ENCODE data around the gene SLC25A3.
"Not testable (repeated sequence)": the region's sequence is repeated elsewhere in the genome, so short reads cannot be mapped to it uniquely, and the experiment has no call there.

SLC25A3 gene

DNA sequence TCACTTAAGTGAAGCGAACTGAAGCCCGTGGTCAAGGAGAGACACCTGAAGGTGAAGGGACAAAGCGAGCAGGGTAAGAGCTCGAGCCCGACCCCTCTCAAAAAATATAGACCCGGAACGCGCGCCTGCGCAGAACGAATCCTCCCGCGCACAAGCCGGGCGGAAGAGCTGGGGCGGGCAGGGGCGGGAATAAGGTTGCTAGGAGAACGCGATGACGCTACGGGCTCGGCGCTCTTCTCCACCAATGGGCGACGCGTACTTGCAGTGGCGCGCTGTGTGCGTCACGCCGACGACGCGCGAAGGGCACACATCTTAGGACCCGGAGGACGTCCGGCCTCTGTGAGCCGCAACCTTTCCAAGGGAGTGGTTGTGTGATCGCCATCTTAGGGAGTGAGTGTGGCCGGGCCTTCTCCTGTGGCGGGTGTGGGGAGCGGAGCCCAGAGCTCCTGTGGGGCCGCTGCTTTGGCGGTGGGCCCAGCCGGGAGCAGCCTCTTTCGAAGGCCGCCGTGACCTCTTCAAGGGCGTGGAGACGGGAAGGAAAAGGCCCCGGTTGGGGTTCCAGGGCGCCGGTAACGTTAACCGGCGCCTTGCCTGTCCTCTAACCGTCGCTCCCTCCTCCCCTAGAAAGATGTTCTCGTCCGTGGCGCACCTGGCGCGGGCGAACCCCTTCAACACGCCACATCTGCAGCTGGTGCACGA, at the start of gene SLC25A3:
Gene SLC25A3 (plus strand): TSS at position 336 of the 699 bp plus-strand sequence. CDS start 293 bp downstream, at position 629.
- DNase-seq (ENCODE audit: low read depth): peak; percentile 86

DNA sequence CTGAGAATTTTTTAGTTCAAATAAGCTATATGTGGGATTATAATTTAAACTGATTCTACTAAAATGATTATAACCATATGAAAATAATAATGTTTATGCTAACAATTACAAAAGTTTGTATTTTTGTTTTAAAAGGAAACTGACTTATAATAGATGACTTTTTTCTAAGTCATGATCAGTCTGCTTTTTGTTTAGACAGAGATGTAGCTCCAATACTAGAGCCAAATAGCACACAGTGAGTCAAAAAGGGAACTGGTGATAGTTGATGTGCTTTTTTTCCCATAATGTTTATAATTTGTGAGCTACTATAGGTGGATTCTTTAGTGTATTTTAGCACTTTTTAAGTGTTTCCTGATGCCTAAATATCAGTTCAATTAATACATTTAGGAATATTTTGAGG, 49.8 kb upstream of the SLC25A3 start:
- no peak for DNase-seq (ENCODE audit: low read depth)

DNA sequence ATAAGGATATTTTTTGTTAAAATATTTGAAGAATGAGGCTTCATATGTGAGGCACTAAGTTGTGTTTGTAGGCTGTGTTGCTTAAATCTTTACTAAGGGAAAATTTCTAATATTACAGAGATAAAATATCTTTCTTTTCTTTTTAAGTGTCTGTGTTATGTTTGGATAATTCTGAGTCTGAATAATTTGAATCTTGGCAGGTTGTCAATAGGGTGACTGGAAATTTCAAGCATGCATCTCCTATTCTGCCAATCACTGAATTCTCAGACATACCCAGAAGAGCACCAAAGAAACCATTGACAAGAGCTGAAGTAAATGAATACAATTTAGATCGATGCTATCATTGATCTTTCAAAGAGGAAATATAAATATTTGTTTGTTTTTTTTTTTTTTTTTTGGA, 48.7 kb upstream of the SLC25A3 start:
- no peak for DNase-seq (ENCODE audit: low read depth)

DNA sequence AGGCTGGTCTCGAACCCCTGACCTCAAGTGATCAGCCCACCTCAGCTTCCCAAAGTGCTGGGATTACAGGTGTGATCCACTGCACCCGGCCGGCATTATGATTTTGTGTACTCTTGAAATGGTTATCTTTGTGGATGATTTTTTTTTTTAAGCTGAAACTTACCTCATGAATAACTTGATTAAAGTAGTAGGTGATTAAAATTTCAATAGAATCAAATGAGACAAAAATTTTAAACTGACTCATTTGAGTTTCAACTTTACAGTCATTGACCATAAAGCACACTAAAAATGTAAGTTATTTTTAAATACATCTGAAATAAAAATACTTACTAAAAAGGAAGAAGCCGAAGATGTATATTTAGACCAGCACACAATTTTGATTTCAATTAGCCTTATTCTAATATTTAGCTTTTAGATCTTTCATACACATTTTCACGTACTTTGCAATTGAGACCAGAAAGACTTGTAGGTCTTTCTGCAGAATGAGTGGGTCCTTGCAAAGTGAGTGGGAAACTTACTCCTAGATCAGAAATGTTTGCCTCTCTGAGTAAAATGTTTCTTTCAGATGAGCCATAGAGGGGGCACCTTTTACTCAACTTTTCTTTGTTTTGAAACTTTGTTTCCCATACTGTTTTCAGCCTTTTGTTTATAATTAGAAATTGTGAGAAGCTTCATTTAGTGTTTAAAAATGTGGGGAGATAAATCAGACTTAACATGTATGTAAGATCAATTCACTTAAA, 43.9 kb upstream of the SLC25A3 start:
- DNase-seq (ENCODE audit: low read depth): no peak

DNA sequence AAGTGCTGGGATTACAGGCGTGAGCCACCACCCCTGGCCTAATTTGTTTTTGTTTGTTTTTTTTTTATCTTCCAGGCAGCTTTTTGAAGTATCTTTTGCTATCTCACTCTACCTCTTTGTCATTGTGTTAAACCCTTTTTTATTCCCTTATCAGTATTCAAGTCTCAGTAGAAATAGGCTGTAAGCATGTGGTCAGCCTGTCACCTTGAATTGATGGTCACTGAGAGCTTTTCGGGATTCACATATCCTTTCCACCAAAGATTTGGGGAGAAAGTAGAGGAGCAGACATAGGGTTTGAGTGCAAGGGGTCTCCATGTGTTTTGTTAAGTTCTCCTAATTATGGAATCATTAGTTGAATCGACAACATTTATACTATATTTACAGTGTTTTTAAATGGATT, 41.7 kb upstream of the SLC25A3 start:
- DNase-seq (ENCODE audit: low read depth): no peak

DNA sequence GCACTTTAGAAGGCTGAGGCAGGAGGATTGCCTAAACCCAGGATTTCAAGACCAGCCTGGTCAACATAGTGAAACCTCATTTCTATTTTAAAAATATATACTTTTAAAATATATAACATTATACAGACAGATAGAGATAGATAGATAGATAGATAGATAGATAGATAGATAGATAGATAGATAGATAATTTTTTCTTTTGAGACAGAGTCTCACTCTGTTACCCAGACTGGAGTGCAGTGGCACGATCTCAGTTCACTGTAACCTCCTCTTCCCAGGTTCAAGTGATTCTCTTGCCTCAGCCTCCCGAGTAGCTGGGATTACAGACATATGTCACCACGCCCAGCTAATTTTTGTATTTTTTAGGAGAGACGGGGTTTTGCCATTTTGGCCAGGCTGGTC, 35.4 kb upstream of the SLC25A3 start:
- DNase-seq (ENCODE audit: low read depth): not testable (repeated sequence)

DNA sequence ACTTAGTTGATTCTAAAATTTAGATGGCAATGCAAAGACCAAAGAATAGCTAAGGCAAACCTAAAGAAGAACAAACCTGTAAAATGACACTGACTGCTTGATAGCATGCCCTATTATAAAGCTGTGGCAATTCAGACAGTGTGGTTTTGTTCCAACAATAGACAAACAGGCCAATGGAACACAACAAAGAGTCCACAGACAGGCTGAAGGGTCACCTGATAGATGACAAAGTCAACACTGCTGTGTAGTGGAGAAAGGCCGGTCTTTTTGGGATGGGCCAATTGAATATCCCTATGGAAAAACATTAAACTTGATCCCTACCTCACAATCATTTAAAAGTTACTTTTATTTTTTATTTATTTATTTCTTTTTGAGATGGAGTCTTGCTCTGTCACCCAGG, 33.8 kb upstream of the SLC25A3 start:
- DNase-seq (ENCODE audit: low read depth): no peak

DNA sequence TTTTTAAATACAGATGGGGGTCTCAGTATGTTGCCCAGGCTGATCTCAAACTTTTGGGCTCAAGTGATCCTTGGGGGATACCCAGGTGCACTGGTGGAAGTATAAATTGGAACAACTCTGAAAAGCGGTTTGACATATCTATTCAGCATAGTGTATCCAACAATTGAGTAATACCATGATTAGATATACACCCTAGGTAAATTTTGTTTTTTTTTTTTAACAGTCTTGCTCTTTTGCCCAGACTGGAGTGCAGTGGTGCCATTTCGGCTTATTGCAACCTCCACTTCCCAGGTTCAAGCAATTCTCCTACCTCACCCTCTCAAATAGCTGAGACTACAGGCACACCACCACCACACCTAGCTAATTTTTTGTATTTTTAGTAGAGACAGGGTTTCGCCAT, 31.6 kb upstream of the SLC25A3 start:
- no peak for DNase-seq (ENCODE audit: low read depth)

DNA sequence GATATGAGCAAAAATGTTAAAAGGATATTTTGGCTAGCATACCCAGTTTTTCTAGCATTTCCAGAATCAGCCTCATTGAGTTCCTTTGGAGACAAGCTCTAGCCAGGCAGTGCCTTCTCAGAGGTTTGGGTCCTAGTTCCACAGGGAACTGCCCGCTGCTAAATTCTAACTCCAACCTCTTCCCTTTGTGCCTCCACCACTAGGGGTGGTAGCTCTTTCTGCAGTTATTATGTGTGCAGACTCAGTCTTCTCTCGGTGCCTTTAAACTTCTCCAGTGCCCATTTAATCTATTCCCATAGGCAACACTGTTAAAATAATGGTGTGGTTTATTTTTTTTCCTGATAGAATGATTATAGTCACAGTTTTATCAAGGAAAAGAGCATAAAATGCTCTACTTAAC, 21.5 kb upstream of the SLC25A3 start:
- DNase-seq (ENCODE audit: low read depth): no peak

DNA sequence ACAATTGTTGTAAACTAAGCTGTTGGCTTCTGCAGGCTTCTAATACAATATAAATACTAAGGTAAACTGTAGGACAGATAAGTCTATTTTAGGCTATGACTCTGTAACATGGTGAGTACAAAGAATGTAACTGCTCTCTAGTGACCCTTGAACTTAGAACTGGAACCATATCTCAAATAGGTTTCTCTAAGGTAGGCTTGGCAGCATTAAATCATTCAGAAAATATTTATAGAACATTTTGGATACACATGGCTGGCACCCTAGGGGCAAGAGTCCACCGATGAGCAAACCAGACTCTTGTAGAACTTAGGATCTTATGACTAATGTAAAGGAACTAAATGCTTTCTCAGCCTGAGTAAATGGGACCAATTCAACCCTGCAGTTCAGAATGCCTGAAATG, 19.4 kb upstream of the SLC25A3 start:
- DNase-seq (ENCODE audit: low read depth): no peak

DNA sequence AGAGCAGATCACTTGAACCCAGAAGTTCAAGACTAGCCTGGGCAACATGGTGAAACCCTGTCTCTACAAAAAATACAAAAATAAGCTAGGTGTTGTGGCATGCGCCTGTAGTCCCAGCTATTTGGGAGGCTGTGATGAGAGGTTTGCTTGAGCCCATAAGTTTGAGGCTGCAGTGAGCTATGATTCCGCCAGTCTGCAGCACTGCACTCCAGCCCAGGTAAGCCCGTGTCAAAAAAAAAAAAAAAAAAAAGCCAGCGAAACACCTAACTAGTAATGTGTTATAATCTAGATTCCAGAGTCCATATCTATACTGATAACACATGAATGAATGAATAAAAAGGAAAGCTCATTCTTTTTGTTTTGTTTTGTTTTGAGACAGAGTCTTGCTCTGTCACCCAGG, 18.5 kb upstream of the SLC25A3 start:
- no peak for DNase-seq (ENCODE audit: low read depth)

DNA sequence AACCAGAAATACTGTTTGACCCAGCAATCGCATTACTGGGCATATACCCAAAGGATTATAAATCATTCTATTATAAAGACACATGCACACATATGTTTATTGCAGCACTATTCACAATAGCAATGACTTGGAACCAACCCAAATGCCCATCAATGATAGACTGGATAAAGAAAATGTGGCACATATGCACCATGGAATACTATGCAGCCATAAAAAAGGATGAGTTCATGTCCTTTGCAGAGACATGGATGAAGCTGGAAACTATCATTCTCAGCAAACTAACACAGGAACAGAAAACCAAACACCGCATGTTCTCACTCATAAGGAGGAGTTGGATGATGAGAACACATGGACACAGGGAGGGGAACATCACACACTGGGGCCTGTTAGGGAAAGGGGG, 16.7 kb upstream of the SLC25A3 start:
- DNase-seq (ENCODE audit: low read depth): not testable (repeated sequence)

DNA sequence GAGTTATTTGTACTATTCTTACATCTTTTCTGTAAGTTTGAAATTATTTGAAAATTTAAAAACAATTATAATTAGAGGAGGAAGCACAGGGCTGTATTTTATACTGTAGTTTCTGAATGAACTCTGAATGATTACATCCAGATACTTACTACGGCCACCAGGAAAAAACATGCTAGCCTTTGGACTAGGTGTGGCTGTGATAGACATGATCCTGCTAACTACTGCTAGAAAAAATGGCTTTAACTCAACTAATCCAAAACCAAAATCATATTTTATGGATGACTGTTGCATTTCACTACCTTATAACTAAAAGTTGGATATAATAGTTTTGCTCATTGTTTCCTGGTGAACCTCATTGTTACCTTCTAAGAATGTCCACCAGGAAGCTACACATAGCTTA, 15.1 kb upstream of the SLC25A3 start:
- no peak for DNase-seq (ENCODE audit: low read depth)

DNA sequence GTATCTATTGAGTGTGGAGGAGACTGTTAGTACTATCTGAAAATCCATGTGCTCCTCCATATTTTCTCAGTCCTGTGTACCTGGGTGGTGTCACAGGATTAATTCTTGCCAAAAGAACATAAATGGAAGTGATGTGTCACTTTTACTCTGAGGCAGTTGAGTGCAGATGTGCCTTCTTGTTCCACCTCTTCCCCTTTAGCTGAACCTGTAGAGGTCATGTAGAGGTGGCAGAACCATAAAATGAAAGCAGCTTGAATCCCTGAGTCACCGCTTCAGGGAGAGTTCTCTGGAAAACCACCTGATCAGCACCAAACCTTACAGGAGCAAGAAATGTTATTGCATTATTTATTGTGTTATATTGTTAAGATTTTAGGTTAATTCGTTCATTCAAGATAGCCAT, 14.7 kb upstream of the SLC25A3 start:
- DNase-seq (ENCODE audit: low read depth): no peak

DNA sequence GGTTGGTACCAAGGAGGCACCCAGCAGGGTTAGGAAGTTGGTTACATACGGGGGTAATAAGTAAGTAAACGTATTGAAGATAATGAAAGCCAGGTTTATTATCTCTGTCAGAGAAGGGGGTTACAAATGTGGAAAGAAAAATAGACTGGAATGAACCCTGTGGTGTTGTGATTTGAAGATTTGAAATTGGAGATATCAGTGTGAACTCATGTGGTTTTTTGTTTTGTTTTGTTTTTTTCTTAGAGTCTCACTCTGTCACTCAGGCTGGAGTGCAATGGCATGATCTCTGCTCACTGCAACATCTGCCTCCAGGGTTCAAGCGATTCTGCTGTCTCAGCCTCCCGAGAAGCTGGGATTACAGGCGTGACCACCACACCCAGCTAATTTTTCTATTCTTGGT, 14.1 kb upstream of the SLC25A3 start:
- no peak for DNase-seq (ENCODE audit: low read depth)

DNA sequence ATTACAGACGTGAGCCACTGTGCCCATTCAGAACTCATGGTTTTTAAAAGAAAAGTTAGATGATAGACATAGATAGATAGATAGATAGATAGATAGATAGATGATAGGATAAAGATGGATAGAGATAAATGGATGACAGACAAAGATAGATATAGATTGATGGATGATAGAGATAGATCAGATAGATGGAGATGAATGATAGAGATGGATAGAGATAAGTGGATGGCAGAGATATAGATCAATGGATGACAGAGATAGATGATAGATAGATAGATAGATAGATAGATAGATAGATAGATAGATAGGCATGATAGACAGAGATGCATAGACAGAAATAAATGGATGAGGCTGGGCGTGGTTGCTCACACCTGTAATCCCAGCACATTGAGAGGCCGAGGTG, 13.7 kb upstream of the SLC25A3 start:
- DNase-seq (ENCODE audit: low read depth): no peak

DNA sequence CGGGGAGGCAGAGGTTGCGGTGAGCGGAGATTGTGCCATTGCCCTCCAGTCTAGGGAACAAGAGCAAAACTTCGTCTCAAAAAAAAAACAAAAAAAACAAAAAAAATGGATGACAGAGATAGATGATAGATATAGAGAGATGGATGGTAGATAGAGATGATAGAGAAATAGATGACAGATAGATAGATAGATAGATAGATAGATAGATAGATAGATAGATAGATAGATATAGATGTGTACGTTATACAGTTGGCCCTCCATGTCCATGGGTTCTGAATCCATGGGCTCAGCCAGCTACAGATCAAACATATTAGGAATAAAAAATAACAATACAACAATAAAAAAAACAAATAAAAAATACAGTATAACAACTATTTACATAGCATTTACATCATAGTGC, 12.8 kb upstream of the SLC25A3 start:
- DNase-seq (ENCODE audit: low read depth): no peak

DNA sequence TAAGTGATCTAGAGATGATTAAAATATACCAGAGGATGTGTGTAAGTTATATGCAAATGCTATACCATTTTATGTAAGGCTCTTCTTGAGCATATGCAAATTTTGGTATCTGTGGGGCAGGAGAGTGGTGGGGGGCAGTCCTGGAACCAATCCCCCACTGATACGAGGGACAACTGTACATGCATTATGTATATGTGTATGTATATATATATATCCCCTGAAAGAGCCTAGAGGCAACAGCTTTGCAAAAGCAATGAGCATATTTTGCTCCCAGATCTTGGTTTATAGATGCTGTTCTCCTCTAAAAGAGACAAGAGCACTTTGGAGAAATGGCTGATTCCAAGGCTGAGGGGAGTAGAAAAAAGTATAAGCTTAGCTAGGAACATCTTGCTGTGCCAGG, 12.4 kb upstream of the SLC25A3 start:
- DNase-seq (ENCODE audit: low read depth): no peak

DNA sequence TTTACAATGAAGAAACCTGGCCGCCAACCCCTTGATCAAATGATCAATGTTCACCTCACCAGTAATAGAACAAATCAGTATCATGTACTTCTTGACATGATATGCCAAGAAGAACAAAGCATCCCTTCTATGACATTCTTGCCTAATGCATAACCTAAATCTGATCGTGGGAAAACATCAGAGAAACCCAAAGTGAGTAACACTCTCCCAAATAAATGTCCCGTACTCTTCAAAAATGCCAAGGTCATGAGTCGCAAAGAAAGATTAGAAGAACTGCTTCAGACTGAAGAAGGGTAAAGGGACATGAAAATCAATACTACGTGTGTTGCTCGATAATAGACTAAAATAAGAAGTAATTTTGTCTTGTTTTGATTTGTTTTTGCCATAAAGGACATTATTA, 11.4 kb upstream of the SLC25A3 start:
- DNase-seq (ENCODE audit: low read depth): peak; percentile 59

DNA sequence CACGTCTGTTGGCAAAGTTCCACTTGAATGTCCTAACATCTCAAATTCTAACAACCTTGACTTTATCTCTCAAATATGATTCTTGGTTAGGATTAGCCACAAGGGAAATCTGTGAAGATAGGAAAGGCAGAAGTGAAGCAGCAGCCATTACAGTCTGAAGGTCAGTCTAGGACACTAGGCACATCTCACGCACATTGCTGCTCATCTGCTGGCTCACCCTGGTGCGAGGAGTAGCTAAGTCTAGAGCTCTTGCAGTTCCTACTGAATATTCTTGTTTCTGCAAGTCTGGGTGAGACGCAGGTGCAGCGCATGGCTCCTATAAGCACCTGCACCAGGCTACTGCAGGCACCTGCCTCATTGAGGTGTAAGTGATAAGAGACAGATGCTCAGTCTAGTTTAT, 6.4 kb upstream of the SLC25A3 start:
- no peak for DNase-seq (ENCODE audit: low read depth)

DNA sequence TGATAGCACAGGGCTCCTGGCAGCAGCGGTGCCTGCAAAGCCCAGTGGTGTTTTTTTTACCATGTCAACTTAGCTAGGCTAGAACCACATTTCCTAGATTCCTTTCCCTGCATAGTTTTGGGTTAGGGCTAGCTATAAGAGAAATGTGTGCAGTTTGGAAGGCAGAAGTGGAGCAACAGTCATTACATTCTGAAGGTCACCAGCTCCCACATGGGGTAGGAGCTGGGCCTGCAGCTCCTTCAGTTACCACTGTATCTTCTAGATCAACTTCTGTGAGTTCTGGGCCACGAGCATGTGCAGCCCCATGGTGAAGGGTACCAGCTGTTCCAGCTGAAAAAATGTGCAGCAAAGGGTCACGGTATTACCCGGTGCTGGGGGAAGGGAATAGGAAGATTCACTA, 2.3 kb upstream of the SLC25A3 start:
- DNase-seq (ENCODE audit: low read depth): no peak

DNA sequence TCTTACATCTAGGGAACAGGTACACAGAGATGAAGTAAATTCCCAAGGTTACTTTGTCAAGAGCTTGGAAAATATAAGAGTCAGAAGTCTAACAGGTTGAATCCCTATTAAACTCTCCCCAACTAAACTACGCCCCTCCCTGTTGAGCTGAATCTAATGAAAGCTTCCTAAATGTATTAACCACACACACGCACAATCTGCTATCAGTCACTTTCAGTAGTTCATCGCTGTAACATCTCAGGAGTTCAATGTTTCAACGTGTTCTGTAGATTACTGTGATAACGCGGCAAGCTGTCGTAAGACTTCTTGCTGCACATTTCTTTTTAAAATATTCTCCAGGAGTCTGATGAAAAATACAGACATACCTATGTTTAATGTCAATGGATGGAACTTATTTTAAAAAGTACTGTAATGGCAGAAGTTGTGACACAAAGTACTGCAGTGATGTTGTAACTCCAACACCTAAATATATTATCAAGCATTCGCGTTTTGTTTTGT, 612 bp upstream of the SLC25A3 start:
- no peak for DNase-seq (ENCODE audit: low read depth)

DNA sequence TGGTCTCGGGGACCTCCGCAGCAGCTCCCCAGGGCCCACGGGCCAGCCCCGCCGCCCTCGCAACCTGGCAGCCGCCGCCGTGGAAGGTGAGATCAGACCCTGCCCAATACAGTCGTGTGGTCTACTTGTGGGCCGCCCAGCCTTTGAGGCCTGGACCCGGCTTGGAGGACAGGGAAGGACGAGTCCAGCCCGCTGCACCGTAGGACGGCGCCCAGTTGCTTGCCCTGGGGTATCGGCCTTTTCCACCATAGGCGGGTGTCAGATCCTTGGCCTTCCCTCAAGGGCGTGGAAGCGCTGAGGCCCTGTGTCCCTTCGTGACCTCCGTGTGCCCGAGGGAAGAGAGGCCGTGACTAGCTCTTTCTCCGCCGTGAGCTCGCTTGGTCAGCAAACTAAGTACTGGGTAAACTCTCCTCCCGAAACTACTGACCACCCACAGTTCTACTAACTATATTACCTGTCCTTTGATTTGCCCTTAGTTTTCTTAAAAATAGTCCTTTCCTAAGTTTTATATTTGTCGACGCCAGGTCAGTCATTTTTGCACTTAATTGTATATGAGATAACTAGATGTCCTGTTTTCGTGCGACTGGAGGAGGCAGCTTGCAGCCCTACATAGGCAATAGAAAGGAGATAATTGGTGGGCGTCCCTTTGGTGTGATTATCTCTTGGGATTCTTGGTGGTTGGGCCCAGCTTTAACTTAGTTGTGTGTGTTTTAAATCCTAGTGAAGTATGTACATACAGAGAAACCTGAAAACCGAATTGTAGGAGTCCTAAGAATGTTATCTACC, 757 bp downstream of the SLC25A3 start:
- DNase-seq (ENCODE audit: low read depth): no peak
